GM12878 (cell line): ENCODE measurements around the gene MAP3K1. TPM values are rescaled to one million over a fixed set of nuclear protein-coding genes. Genes with fewer than 3 reads are reported as not detected.
A peak's percentile ranks its signal among the peaks of the same experiment; 100 is the strongest.

Experiments
- ATAC-seq: fragments of 200-7000 bp; cut with Tn5 transposase; 3 replicates; pipeline ENCODE4 v1.9.1; 2020; ENCODE audit warnings: mild to moderate bottlenecking, moderate library complexity
- Bru-seq: library from RNA; stranded (reverse); fragments of 400-500 nt; gene quantifications from one replicate; lab custom pipeline; 2021; lab: Mats Ljungman, UMichigan
- BruChase-seq, 2 experiments: library from RNA; stranded (reverse); fragments of 400-500 nt; gene quantifications; one replicate each; lab custom pipeline; 2021; lab: Mats Ljungman, UMichigan
- BruUV-seq: library from RNA; stranded (reverse); fragments of 400-500 nt; replicated peaks from 2 replicates; lab custom pipeline; 2021; lab: Mats Ljungman, UMichigan
- CTCF ChIA-PET: fragments of 300-600 bp; sonication (Branson Sonifier 250); formaldehyde crosslinking; extraction: SDS; loops from one replicate; lab custom pipeline; 2021; ENCODE audit warnings: inconsistent platforms; lab: Yijun Ruan, JAX
- POLR2A ChIA-PET: fragments of 350-600 bp; formaldehyde crosslinking; extraction: SDS; loops from one replicate; lab custom pipeline; 2021; ENCODE audit warnings: inconsistent platforms; lab: Charles Lee
- RAD21 ChIA-PET: fragments of 300-600 bp; sonication (Branson Sonifier 250); formaldehyde crosslinking; loops from one replicate; lab custom pipeline; 2023; ENCODE audit warnings: antibody characterized with exemption; ENCODE audit not compliant: unreplicated experiment; lab: Charles Lee
- SMC1A ChIA-PET: fragments of 300-600 bp; sonication (Branson Sonifier 250); formaldehyde crosslinking; loops from one replicate; lab custom pipeline; 2023; ENCODE audit not compliant: unreplicated experiment, uncharacterized antibody; lab: Charles Lee
- DNase-seq: peaks from one replicate; pipeline ENCODE4 v3.0.0-alpha.2; 2011; ENCODE audit warnings: low read depth, low spot score
- FAIRE-seq: peaks from 3 replicates; lab custom pipeline; 2011; peaks lifted over from hg19 to GRCh38; lab: Jason Lieb, UNC
- H2AFZ ChIP-seq: 2 replicates; pipeline ENCODE4 v1.6.0; 2011; ENCODE audit warnings: low read depth, low read length, control low read depth; ENCODE audit not compliant: control insufficient read depth
- H3K27ac ChIP-seq: 2 replicates; pipeline ENCODE4 v1.5.1; 2011; ENCODE audit warnings: control low read depth; ENCODE audit not compliant: control insufficient read depth, insufficient read depth
- H3K27me3 ChIP-seq, 2 experiments: replicated peaks in 1 of 2; 2 replicates each; pipeline versions ENCODE4 v1.6.0 to v1.6.1; 2011; ENCODE audit warnings: low read length in 1 of 2; ENCODE audit not compliant: control insufficient read depth in 2 of 2, insufficient read depth in 2 of 2
- H3K36me3 ChIP-seq, 2 experiments: 2 replicates each; pipeline ENCODE4 v1.5.1; 2011; ENCODE audit warnings: low read length in 1 of 2; ENCODE audit not compliant: control insufficient read depth in 2 of 2, insufficient read depth in 2 of 2
- H3K4me1 ChIP-seq: 2 replicates; pipeline ENCODE4 v1.6.1; 2011; ENCODE audit warnings: mild to moderate bottlenecking, low read length, moderate library complexity, mixed read lengths; ENCODE audit not compliant: control insufficient read depth, insufficient read depth
- H3K4me2 ChIP-seq: 2 replicates; pipeline ENCODE4 v1.6.0; 2011; ENCODE audit warnings: control low read depth; ENCODE audit not compliant: control insufficient read depth, insufficient read depth
- H3K4me3 ChIP-seq: fragments of 200-600 bp; sonication (generic); 2 replicates; pipeline ENCODE4 v1.5.1; 2016
- H3K79me2 ChIP-seq: 2 replicates; pipeline ENCODE4 v1.6.0; 2011; ENCODE audit warnings: low read length; ENCODE audit not compliant: control insufficient read depth, insufficient read depth
- H3K9ac ChIP-seq: 2 replicates; pipeline ENCODE4 v1.8.0; 2011; ENCODE audit warnings: low read length, control low read depth, mixed read lengths; ENCODE audit not compliant: control insufficient read depth, insufficient read depth
- H3K9me3 ChIP-seq: replicated peaks from 3 replicates; pipeline ENCODE4 v1.5.1; 2011; ENCODE audit warnings: mild to moderate bottlenecking, low read length; ENCODE audit not compliant: control insufficient read depth, insufficient read depth
- H4K20me1 ChIP-seq: 2 replicates; pipeline ENCODE4 v1.6.0; 2011; ENCODE audit not compliant: control insufficient read depth, insufficient read depth
- ASH2L ChIP-seq: fragments of 300-600, 200-600 bp; sonication (generic); IDR thresholded peaks from 2 replicates; pipeline ENCODE4 v1.6.1; 2017; ENCODE audit warnings: low read depth, mild to moderate bottlenecking, borderline replicate concordance
- CREB1 ChIP-seq: IDR thresholded peaks from 2 replicates; pipeline ENCODE4 v1.6.1; 2012; ENCODE audit warnings: low read depth, mild to moderate bottlenecking, inconsistent platforms
- EZH2 ChIP-seq: IDR thresholded peaks from 2 replicates; pipeline ENCODE4 v1.6.1; 2012; ENCODE audit warnings: low read depth, mild to moderate bottlenecking, control low read depth, inconsistent platforms, low read length, borderline replicate concordance; ENCODE audit not compliant: control insufficient read depth
- GATAD2B ChIP-seq: fragments of 450-650 bp; conservative IDR thresholded peaks from 2 replicates; pipeline ENCODE4 v1.6.1; 2017; ENCODE audit warnings: low read depth, mild to moderate bottlenecking, moderate library complexity
- HCFC1 ChIP-seq: fragments of 150-350 bp; IDR thresholded peaks from 2 replicates; pipeline ENCODE4 v1.6.1; 2014; ENCODE audit warnings: low read length
- LARP7 ChIP-seq: fragments of 450-650 bp; IDR thresholded peaks from 2 replicates; pipeline ENCODE4 v1.6.1; 2017; ENCODE audit warnings: mild to moderate bottlenecking
- MYC ChIP-seq: IDR thresholded peaks from 2 replicates; pipeline ENCODE4 v1.6.1; 2011; ENCODE audit warnings: mild to moderate bottlenecking, low read length, moderate library complexity, inconsistent platforms; ENCODE audit not compliant: insufficient read depth, insufficient replicate concordance, insufficient read length, severe bottlenecking
- NKRF ChIP-seq: fragments of 450-650 bp; conservative IDR thresholded peaks from 2 replicates; pipeline ENCODE4 v1.6.1; 2017; ENCODE audit warnings: mild to moderate bottlenecking, moderate library complexity
- NR2C2 ChIP-seq: IDR thresholded peaks from 2 replicates; pipeline ENCODE4 v1.6.1; 2011; ENCODE audit warnings: borderline replicate concordance, low read depth; ENCODE audit not compliant: control insufficient read depth, insufficient read length
- POLR2A ChIP-seq: IDR thresholded peaks from 2 replicates; pipeline ENCODE4 v1.6.1; 2011; ENCODE audit warnings: low read depth, mild to moderate bottlenecking, low read length
- POLR2AphosphoS2 ChIP-seq: IDR thresholded peaks from 2 replicates; pipeline ENCODE4 v1.6.1; 2011; ENCODE audit warnings: low read depth, mild to moderate bottlenecking, low read length, improper control_type of control experiment, moderate library complexity
- RELB ChIP-seq: fragments of 450-650 bp; IDR thresholded peaks from 2 replicates; pipeline ENCODE4 v1.6.1; 2017; ENCODE audit warnings: low read depth, mild to moderate bottlenecking, moderate library complexity
- RUNX3 ChIP-seq: IDR thresholded peaks from 2 replicates; pipeline ENCODE4 v1.6.1; 2012; ENCODE audit warnings: low read length, inconsistent platforms
- SMARCA5 ChIP-seq: fragments of 450-650 bp; IDR thresholded peaks from 2 replicates; pipeline ENCODE4 v1.6.1; 2017; ENCODE audit warnings: mild to moderate bottlenecking
- TAF1 ChIP-seq: IDR thresholded peaks from 2 replicates; pipeline ENCODE4 v1.6.1; 2011; ENCODE audit warnings: mild to moderate bottlenecking, low read depth, low read length, borderline replicate concordance
- TARDBP ChIP-seq: IDR thresholded peaks from 2 replicates; pipeline ENCODE4 v1.6.1; 2016; ENCODE audit warnings: borderline replicate concordance
- WGBS: methylation state at CpG from one replicate; pipeline ENCODE4 v1.1.6; 2016; ENCODE audit warnings: low lambda C conversion rate; ENCODE audit not compliant: insufficient replicate concordance, insufficient coverage; ENCODE audit errors: missing lambda C conversion rate; 5-methylcytosine and 5-hydroxymethylcytosine counted together
- in situ Hi-C: fragments of 300-500 bp; cut with MboI; formaldehyde crosslinking; loops from 9 replicates; pipeline ENCODE4 v1.14.3; 2018; ENCODE audit warnings: mixed read lengths
- intact Hi-C: fragments of 100-400 bp; cut with micrococcal nuclease; formaldehyde crosslinking; loops from one replicate; pipeline ENCODE4 v1.14.2; 2022; ENCODE audit not compliant: unreplicated experiment
- long read RNA-seq, 2 experiments: library from polyadenylated mRNA; unstranded; transcript quantifications; one replicate each; pipeline ENCODE4 v2.0.0, GENCODE V29; 2019 to 2020
- polyA minus RNA-seq, 3 experiments: library from RNA; depleted of rRNA, polyadenylated mRNA; stranded (reverse); fragments of >200 nt; gene quantifications; 2 replicates each; pipeline ENCODE4 v1.2.3, GENCODE V29; 2011
- polyA plus RNA-seq, 11 experiments: library from polyadenylated mRNA; depleted of rRNA in 4 of 11; unstranded in 6 of 11; stranded (reverse) in 5 of 11; fragments of >200 nt; fragmentation: Nextera tagmentation in 4 of 11; fragmentation: Illumina TruSeq in 1 of 11; extraction: Ambion mirVana in 4 of 11; extraction: Trizol in 1 of 11; gene quantifications; 1 replicate in 1 of 11; 2 replicates in 10 of 11; pipeline versions ENCODE4 v1.2.1 to v1.2.3, GENCODE V29; 2011 to 2016; ENCODE audit warnings: inconsistent platforms in 2 of 11, missing spikeins in 2 of 11, low read depth in 1 of 11
- total RNA-seq, 4 experiments: library from RNA; depleted of rRNA in 3 of 4; stranded (reverse); fragments of >200 nt in 3 of 4; fragmentation: Illumina TruSeq in 1 of 4; extraction: Trizol in 1 of 4; gene quantifications; 2 replicates each; pipeline versions ENCODE4 v1.2.1 to v1.2.3, GENCODE V29; 2013 to 2021

Gene MAP3K1
- total RNA-seq (2013; cell fraction: nucleolus; rRNA removed): 33.9 and 34.8 TPM in 2 replicates
- total RNA-seq (2014; rRNA removed) (17.7 and 20.7 TPM in 2 replicates), total RNA-seq (2014; rRNA removed; fragmentation: Illumina TruSeq; extraction: Trizol) (19.0 and 19.7 TPM in 2 replicates), total RNA-seq (2021) (17.0 and 17.1 TPM in 2 replicates), polyA plus RNA-seq (2011; rRNA removed) (24.6 and 30.8 TPM in 2 replicates), polyA plus RNA-seq (2014; fragmentation: Illumina TruSeq; extraction: Trizol) (13.0 and 15.1 TPM in 2 replicates), polyA plus RNA-seq (2014; fragmentation: Nextera tagmentation; extraction: Ambion mirVana) (10 to 100 TPM in 1 of 2 experiments, 1 to 10 TPM in 1; 7.5 to 12.1 TPM), polyA plus RNA-seq (2014; rRNA removed) (7.9 and 8.2 TPM in 2 replicates), polyA plus RNA-seq (2016; fragmentation: Nextera tagmentation; extraction: Ambion mirVana) (10 to 100 TPM in 1 of 2 experiments, 1 to 10 TPM in 1; 8.6 to 10.2 TPM), polyA minus RNA-seq (2011; rRNA and poly(A)+ RNA removed) (42.3 and 54.1 TPM in 2 replicates), Bru-seq, nascent RNA (percentile 86 among the genes with signal in this experiment), BruChase-seq, experiment 1, labeled RNA remaining after a 6-hour chase (percentile 75 among the genes with signal in this experiment), BruChase-seq, experiment 2, labeled RNA remaining after a 2-hour chase (percentile 82 among the genes with signal in this experiment)
- 2.0 TPM for polyA plus RNA-seq (2011; ENCODE audit: low read depth)
- 9.9 and 11.9 TPM in 2 replicates for polyA plus RNA-seq (2011; cell fraction: cytosol; rRNA removed)
- polyA plus RNA-seq (2011; cell fraction: nucleus; rRNA removed): 16.4 and 19.2 TPM in 2 replicates
- polyA plus RNA-seq (2012): 3.7 and 4.8 TPM in 2 replicates
- 16.8 and 17.9 TPM in 2 replicates for polyA minus RNA-seq (2011; cell fraction: cytosol; rRNA and poly(A)+ RNA removed)
- 17.5 and 20.8 TPM in 2 replicates for polyA minus RNA-seq (2011; cell fraction: nucleus; rRNA and poly(A)+ RNA removed)
- long read RNA-seq, experiment 1, partial matches to known transcripts: 2 of 4 reads
- long read RNA-seq, experiment 1, other reads (novel, unspliced or antisense): 2 of 4 reads
- long read RNA-seq, experiment 2, partial matches to known transcripts: 4 of 9 reads
- long read RNA-seq, experiment 2, other reads (novel, unspliced or antisense): 5 of 9 reads

- peak within 1 kb of the TSS; percentile 78 for H3K27ac ChIP-seq
- H3K4me1 ChIP-seq: peaks cover 23% of the 10 kb centered on the region
- ChIA-PET SMC1A (interaction anchor here (1.3 to 3.4 kb wide), 3 partner anchors 119 to 145 kb away, joined by 4 to 16 read pairs (median 4); no protein-coding TSS in a partner anchor), RAD21 (interaction anchor here (1.0 to 2.8 kb wide), 6 partner anchors 23 to 544 kb away, joined by 3 to 15 read pairs (median 4); no protein-coding TSS in a partner anchor), CTCF (interaction anchor here (1.0 to 2.3 kb wide), 2 partner anchors 20 to 24 kb away, joined by 3 to 8 read pairs; no protein-coding TSS in a partner anchor), POLR2A (interaction anchor here (1.6 kb wide), 1 partner anchor 18 kb away, joined by 5 read pairs; no protein-coding TSS in a partner anchor)
- H3K4me2 ChIP-seq: peak within 1 kb of the TSS; percentile 98
- DNase-seq (no peak), FAIRE-seq (no peak), ATAC-seq (peak; percentile 63)
- WGBS: 0% methylated on average over 14 of the region's 87 CpGs
- no peaks in the 10 kb centered on the region for H3K36me3 ChIP-seq
- no peaks in the 10 kb centered on the region for H3K27me3 ChIP-seq
- H3K79me2 ChIP-seq: peaks cover 39% of the 10 kb centered on the region
- no TSS peak for BruUV-seq
- peak within 1 kb of the TSS; percentile 77 for H3K9ac ChIP-seq
- in situ Hi-C loops: no loop called here
- intact Hi-C loops: loop anchor here (2.0 to 5.0 kb wide), 6 partner anchors 88 to 543 kb away; no protein-coding TSS in a partner anchor
- no peaks in the 10 kb centered on the region for H4K20me1 ChIP-seq
- no peaks in the 10 kb centered on the region for H3K9me3 ChIP-seq
- H2AFZ ChIP-seq: peak within 1 kb of the TSS; percentile 89
- peak within 1 kb of the TSS; percentile 97 for H3K4me3 ChIP-seq
- no peak for TF ChIP-seq HCFC1
- TF ChIP-seq RUNX3: peak; percentile 8; the same call in 1 of the 2 replicates
- 0 out of 2 replicates have a peak, but pooled peaks have one; percentile 37 for TF ChIP-seq GATAD2B
- no peak for TF ChIP-seq SMARCA5
- TF ChIP-seq CREB1: 0 out of 2 replicates have a peak, but pooled peaks have one; percentile 9
- no peak for TF ChIP-seq POLR2AphosphoS2
- TF ChIP-seq TAF1: peak; percentile 64; the same call in 1 of the 2 replicates
- peak; percentile 59; the same call in 1 of the 2 replicates for TF ChIP-seq NKRF
- peak; percentile 63 for TF ChIP-seq POLR2A
- TF ChIP-seq LARP7: 0 out of 2 replicates have a peak, but pooled peaks have one; percentile 42
- no peak for TF ChIP-seq EZH2
- no peak for TF ChIP-seq TARDBP
- TF ChIP-seq NR2C2: no peak
- no peak for TF ChIP-seq RELB
- TF ChIP-seq MYC: no peak
- no peak for TF ChIP-seq ASH2L
Observed at GRCh38 chr5:56814963-56815657, at the start of gene MAP3K1. TSS of gene MAP3K1 (plus strand) at chr5:56815549. CDS start at chr5:56815574, 25 bp downstream.
